GM18507 (cell line): ENCODE data around the gene OR5H15.
"Not testable (repeated sequence)": the region's sequence is repeated elsewhere in the genome, so short reads cannot be mapped to it uniquely, and the experiment has no call there.

Experiments
- DNase-seq: peaks from one replicate; pipeline ENCODE4 v3.0.0; 2011; ENCODE audit warnings: low read depth; ENCODE audit not compliant: insufficient read length; ENCODE audit errors: extremely low spot score
- FAIRE-seq: peaks from 2 replicates; lab custom pipeline; 2011; peaks lifted over from hg19 to GRCh38; lab: Jason Lieb, UNC

OR5H15 gene

GRCh38 chr3:98166396-98166795 lies at the start of gene OR5H15:
OR5H15 (plus strand) TSS chr3:98166696; CDS start chr3:98168700, 2,004 bp downstream.
- DNase-seq: no peak
- FAIRE-seq: no peak

DNA sequence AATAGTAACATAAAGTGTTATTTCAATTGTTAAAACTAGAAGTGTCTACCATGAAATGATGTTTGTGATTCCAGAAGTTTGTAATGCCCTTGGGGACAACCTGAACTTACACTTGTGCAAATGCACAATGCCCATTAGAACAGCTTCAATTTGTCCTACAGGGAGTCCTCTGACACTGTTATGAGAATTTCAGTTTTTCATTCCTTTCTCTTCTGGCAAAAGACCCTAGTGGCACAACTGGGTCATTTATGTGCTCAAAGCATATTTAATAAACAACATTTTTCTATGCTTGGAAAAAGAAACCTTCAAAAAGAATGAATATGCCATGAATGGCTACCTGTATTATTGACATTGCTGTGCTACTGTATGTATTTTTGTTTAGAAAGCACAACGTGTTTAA lies 36.1 kb upstream of the OR5H15 start, which contains the start of gene OR5H1:
Gene OR5H1, plus strand, starts transcription at position 301 of the 400 bp plus-strand sequence. CDS start 1,977 bp downstream, outside the sequence.
- DNase-seq (no peak), FAIRE-seq (no peak)

- FAIRE-seq: no peak
Observed at GRCh38 chr3:98136631-98137030, 29.9 kb upstream of the OR5H15 start.

DNA sequence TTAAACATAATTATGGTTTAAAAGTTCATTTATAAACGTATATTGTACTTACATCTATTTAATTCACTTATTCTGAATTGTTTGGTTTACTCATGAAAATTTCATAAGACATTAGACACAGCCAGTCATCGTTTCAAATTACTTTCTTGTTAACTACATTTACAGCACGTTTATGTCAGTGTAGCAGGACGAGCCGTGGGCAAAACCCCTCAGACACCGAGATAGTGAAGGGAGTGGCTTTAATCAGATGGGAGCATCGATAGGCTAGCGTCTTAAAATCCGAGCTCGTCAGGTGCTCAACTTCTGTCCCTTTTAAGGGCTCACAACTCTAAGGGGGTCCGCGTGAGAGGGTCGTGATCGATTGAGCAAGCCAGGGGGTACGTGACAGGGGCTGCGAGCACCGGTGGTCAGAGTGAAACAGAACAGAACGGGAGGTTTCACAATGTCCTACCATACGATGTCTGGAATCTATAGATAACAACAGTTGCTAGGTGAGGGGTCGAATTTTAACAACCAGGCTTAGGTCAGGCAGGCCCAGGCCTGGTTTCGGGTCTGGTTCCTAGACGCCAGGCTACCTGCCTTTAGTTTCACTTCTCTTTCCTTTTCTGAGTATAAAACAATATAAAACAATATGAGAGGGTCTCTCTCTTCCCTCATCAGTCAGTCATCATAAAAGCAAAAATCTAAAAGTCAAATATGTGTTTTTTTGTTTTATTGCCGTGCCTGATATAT lies 28.5 kb upstream of the OR5H15 start:
- not testable (repeated sequence) for FAIRE-seq

More at GRCh38 chr3:98136631-98137030, 29.9 kb upstream of the OR5H15 start:
- DNase-seq: no peak

DNA sequence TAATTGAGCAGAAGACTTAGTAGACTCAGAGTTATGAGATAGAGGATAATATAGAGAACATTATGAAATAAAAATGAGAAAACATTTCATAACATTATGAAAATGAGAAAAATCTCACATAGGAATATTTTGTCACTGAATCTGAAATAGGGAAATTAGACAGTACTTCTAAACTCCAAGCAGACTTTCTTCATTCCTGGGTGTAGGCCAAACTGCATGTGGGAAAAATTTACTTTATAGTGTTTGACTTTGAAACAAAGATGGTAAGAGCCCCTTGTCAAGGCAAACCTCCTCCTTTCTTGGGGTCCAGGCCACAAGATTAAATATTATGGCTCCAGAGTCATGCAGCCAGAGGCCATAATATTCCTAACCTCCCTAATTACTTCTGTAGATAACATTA lies 26.0 kb upstream of the OR5H15 start:
- DNase-seq (no peak), FAIRE-seq (no peak)

More for the DNA sequence above, 28.5 kb upstream of the OR5H15 start:
- DNase-seq: not testable (repeated sequence)

DNA sequence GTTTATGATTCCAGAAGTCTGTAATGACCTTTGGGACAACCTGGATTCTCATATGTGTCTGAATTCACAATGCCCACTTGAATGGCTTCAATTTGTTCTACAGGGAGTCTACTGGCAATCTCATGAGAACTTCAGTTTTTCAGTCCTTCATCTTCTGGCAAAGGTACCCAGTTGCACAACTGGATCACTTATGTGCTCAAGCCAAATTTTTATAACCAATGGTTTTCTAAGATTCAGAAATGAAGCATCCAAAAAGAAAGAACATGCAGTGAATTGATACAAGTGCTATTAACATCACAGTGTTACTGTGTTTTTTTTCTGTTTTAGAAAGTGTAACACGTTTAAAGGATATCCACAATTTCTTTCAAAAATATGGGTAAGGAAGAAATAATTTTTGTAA lies 19.3 kb upstream of the OR5H15 start, which contains the start of gene OR5H14:
Gene OR5H14, plus strand, starts transcription at position 301 of the 400 bp plus-strand sequence. CDS start 1,907 bp downstream, outside the sequence.
- FAIRE-seq: no peak

GRCh38 chr3:98148751-98149150 lies 17.7 kb upstream of the OR5H15 start:
- no peak for FAIRE-seq
- no peak for DNase-seq

More for the DNA sequence above, 19.3 kb upstream of the OR5H15 start, which contains the start of gene OR5H14:
- DNase-seq: no peak

GRCh38 chr3:98149456-98149855 lies 17.0 kb upstream of the OR5H15 start:
- DNase-seq, FAIRE-seq: not testable (repeated sequence)

DNA sequence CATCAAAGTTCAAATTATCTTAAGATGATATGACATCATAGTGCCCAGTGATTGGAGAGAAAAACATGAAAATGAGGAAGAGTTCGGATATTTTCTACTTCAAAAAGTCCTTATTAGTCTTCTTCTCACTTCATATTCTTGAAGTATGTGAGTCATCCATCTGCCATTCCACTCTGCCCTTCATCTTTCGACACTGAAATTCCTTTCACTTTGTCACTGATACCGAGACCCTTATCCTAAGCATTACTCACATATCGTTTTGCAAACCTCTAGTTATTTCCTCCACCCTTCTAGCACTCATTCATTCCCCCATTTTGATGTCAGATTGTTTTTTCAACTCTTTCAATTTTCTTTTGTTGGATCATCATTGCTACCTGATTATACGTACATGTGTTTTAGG lies 15.3 kb upstream of the OR5H15 start:
- FAIRE-seq (no peak), DNase-seq (no peak)

GRCh38 chr3:98171071-98171470 lies 4.6 kb downstream of the OR5H15 start:
- FAIRE-seq (peak; percentile 38), DNase-seq (no peak)

- no peak for FAIRE-seq
- DNase-seq: no peak
Observed at GRCh38 chr3:98172621-98173020, 6.1 kb downstream of the OR5H15 start.

DNA sequence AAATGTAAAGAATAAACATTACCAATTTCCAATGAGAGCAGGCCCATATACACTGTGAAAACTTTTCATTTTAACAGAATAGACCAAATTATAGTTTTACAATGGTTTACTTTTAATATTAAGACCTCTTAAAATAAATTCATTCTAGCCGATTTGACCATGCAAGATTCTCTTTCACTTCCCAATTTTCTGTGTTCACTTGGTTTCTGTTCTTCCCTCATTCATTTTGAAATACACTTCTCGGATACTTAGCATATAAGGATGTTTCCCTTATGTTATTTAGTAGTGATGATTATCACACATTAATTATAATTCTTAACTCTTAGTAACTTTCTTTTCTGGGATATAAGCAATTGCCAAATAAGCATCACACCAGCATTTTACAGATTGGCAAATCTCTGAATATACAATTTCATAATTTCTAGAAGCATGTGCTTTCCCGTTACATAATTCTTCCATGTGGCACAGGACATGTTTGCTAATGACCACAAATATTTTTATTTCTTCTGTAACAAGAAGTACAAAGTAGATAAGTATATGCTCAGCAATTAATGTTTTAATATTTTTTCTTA lies 13.9 kb downstream of the OR5H15 start:
- FAIRE-seq (no peak), DNase-seq (no peak)

- no peak for FAIRE-seq
- no peak for DNase-seq
Observed at GRCh38 chr3:98182196-98182595, 15.7 kb downstream of the OR5H15 start.

DNA sequence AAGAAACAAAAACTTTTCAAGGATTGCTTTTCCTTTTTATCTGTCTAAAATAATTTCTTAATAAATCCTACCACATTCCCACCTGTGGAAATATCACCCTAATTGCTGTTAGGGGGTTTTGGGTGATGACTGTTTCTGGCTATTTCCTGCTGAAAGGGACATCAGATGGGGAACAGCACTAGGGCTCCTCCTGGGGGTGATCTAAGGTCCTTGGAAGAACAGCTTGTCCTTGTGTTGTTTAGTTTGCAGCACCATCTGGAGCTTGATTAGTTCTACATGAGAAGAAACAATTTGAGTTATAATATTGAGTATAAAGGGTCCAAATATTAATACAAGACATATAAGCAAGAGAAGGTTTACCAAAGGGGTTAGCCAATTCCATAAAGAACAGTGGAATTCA lies 18.7 kb downstream of the OR5H15 start:
- DNase-seq (no peak), FAIRE-seq (no peak)

DNA sequence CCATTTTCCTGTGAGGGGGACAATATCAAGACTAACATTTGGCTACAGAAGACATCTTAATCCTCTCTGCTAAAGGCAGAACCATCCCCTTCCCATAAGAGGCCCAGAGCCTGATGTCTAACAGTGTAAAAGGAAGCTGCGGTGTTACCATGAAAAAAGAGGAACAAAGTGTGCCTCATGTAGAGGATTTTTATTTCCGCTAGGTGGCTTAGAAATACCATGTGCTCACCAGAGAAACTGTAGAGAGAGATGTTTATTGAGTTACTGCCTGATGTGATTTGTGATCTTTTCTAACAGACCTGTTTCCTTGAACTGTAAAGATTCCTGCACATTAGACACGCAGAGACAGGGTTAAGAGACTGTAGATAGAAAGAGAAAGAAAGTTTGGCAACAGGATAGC lies 22.0 kb downstream of the OR5H15 start:
- FAIRE-seq (no peak), DNase-seq (no peak)

GRCh38 chr3:98190911-98191310 lies 24.4 kb downstream of the OR5H15 start:
- FAIRE-seq, DNase-seq: not testable (repeated sequence)

DNA sequence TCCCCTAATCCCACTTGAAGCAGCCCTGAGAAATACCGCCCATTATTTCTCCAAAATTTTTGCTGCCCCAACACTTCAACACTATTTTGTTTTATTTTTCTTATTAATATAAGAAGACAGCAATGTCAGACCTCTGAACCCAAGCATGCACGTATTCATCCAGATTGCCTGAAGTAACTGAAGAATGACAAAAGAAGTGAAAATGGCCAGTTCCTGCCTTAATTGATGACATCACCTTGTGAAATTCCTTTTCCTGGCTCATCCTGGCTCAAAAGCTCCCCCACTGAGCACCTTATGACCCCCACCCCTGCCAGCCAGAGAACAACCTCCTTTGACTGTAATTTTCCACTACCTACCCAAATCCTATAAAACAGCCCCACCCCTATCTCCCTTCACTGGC lies 29.8 kb downstream of the OR5H15 start:
- FAIRE-seq, DNase-seq: not testable (repeated sequence)

- no peak for DNase-seq
- no peak for FAIRE-seq
Observed at GRCh38 chr3:98199020-98199419, 32.5 kb downstream of the OR5H15 start.

DNA sequence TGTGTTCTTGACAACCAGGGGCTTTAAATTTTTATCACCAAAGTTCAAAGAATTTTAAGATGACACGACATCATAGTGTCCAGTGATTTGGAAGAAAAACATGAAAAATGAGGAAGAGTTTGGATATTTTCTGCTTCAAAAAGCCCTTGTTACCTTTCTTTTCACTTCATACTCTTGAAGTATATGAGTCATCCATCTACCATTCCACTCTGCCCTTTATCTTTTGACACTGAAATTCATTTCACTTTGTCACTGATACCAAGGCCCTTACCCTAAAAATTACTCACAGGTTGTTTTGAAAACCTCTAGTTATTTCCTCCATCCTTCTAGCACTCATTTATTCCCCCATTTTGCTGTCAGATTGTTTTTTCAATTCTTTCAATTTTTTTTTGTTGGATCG lies 42.7 kb downstream of the OR5H15 start:
- FAIRE-seq (no peak), DNase-seq (no peak)

- FAIRE-seq: no peak
Observed at GRCh38 chr3:98213276-98213675, 46.8 kb downstream of the OR5H15 start.

DNA sequence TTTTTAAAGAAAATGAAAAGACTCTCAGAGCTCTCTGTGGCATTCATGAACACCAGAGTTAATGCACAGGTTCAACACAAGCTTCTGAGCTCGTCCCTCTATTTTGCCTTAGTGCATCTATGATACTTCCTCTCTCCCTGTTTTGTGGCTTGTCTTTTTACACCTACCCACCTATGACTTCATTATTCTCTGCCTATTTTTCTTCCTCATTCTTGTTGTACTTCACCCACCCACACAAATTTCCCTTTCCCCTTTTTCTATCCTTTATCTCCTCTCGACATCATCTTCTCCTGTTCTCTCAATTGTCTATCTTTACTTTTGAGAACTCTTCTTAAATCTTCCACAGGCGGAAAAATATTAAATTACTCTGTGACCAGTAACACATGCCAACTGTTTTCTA lies 48.6 kb downstream of the OR5H15 start:
- FAIRE-seq (no peak), DNase-seq (no peak)

More at GRCh38 chr3:98213276-98213675, 46.8 kb downstream of the OR5H15 start:
- no peak for DNase-seq
